ENCODE measurements around the gene FZR1. TPM values are rescaled to one million over a fixed set of nuclear protein-coding genes. Genes with fewer than 3 reads are reported as not detected.

Gene FZR1
- total and polyA plus RNA-seq, 2 of the 8 experiments (the other 6 are each of a cell fraction or from before 2014, with no cell fraction given) = 21.6 to 35.5 TPM

GRCh38 chr19:3538965-3539755 lies 33.0 kb downstream of the FZR1 start, which contains the start of gene TEKTIP1:
TSS of gene TEKTIP1 (plus strand) at chr19:3539174. CDS start at chr19:3539178, 4 bp downstream.
- H2BK20ac ChIP-seq (ENCODE audit: low read length) = no peak within 1 kb of the TSS
- peak in 1 of 2 experiments; percentile 66 for DNase-seq (ENCODE audit: low read depth in 1 of 2, low spot score in 2 of 2)
- H3K56ac ChIP-seq (replicated peaks; ENCODE audit: insufficient read length, low read depth, low read length) = no peak within 1 kb of the TSS
- H3K27me3 ChIP-seq (replicated peaks in 1 of 4; ENCODE audit: control insufficient read depth in 3 of 4, extremely low read depth in 1 of 4, insufficient read depth in 3 of 4, low read length in 3 of 4) = no peaks in the 10 kb centered on the region
- H3K4me3 ChIP-seq (ENCODE audit: extremely low read depth in 1 of 4, insufficient read depth in 2 of 4, low read depth in 3 of 4, low read length in 4 of 4) = no peak within 1 kb of the TSS
- H3K14ac ChIP-seq (ENCODE audit: insufficient read length) = no peak within 1 kb of the TSS
- no peak within 1 kb of the TSS for H2BK5ac ChIP-seq (ENCODE audit: low read depth, low read length)
- no peak within 1 kb of the TSS for H4K5ac ChIP-seq (ENCODE audit: insufficient read length, low read depth, low read length)
- no peak within 1 kb of the TSS; a peak in 2 of 4 replicates for H3K4me2 ChIP-seq (ENCODE audit: insufficient read depth in 1 of 2, low read depth in 2 of 2, low read length in 2 of 2)
- H3K23me2 ChIP-seq (ENCODE audit: low read depth, low read length) = no peaks in the 10 kb centered on the region
- peaks cover 8 to 16% of the 10 kb centered on the region in 2 experiments for H4K20me1 ChIP-seq (replicated peaks in 1 of 2; ENCODE audit: control insufficient read depth in 1 of 2, insufficient read depth in 2 of 2, low read length in 2 of 2)
- ChIA-PET POLR2A (ENCODE audit: partially characterized antibody) (interaction anchor here (0.7 to 4.0 kb wide), 12 partner anchors 8 to 260 kb away, joined by 3 to 30 read pairs (median 4); partner anchors contain the start of genes FZR1 and MFSD12), CTCF (ENCODE audit: partially characterized antibody) (interaction anchor here (0.8 to 1.9 kb wide), 9 partner anchors 10 to 115 kb away, joined by 3 to 8 read pairs (median 3); no protein-coding TSS in a partner anchor)
- FAIRE-seq = no peak
- H3K4ac ChIP-seq (replicated peaks; ENCODE audit: insufficient read length, low read depth, low read length) = no peak within 1 kb of the TSS
- H2AFZ ChIP-seq (ENCODE audit: low read length) = no peak within 1 kb of the TSS
- no peaks in the 10 kb centered on the region for H3K9me3 ChIP-seq (ENCODE audit: insufficient read depth in 2 of 2, low read depth in 1 of 2, low read length in 1 of 2)
- no peak within 1 kb of the TSS; the same call in 1 of the 2 replicates for H2BK15ac ChIP-seq (ENCODE audit: low read length)
- no peaks in the 10 kb centered on the region for H3K79me2 ChIP-seq (ENCODE audit: control insufficient read depth in 1 of 2, insufficient read depth in 2 of 2, low read length in 2 of 2)
- H4K8ac ChIP-seq (ENCODE audit: extremely low read depth, insufficient read depth, low read length) = no peak within 1 kb of the TSS; the same call in 1 of the 2 replicates
- 74% methylated on average over 22 of the region's 28 CpGs; no CpG with 5 or more reads in 1 of the 2 experiments for WGBS, 2 experiments (ENCODE audit: extremely low coverage in 1 of 2, insufficient coverage in 1 of 2, insufficient read length in 1 of 2, insufficient replicate concordance in 2 of 2, low coverage in 1 of 2, low lambda C conversion rate in 2 of 2, missing lambda C conversion rate in 1 of 2)
- H3K23ac ChIP-seq (ENCODE audit: insufficient read length) = no peak within 1 kb of the TSS
- H3K4me1 ChIP-seq (replicated peaks in 1 of 4; ENCODE audit: control insufficient read depth in 3 of 4, insufficient read depth in 4 of 4, low read length in 3 of 4) = peaks cover 3 to 11% (median 6%) of the 10 kb centered on the region in 4 experiments; a peak in 6 of 7 replicates
- H2AK5ac ChIP-seq (ENCODE audit: low read depth, low read length) = peak within 1 kb of the TSS; percentile 93
- H2BK12ac ChIP-seq (ENCODE audit: low read depth, low read length) = no peak within 1 kb of the TSS
- no peak within 1 kb of the TSS for H3K27ac ChIP-seq (ENCODE audit: low read depth, low read length)
- H2BK120ac ChIP-seq (replicated peaks; ENCODE audit: low read depth, low read length) = no peak within 1 kb of the TSS
- no peak within 1 kb of the TSS for H3K9ac ChIP-seq (replicated peaks in 1 of 4; ENCODE audit: extremely low read depth in 1 of 4, low read depth in 3 of 4, low read length in 3 of 4)
- no peak within 1 kb of the TSS for H4K91ac ChIP-seq (replicated peaks; ENCODE audit: insufficient read length, low read length)
- H3K36me3 ChIP-seq (ENCODE audit: control insufficient read depth in 2 of 4, insufficient read depth in 4 of 4, low read length in 3 of 4) = peaks cover 0 to 17% (median 5%) of the 10 kb centered on the region in 4 experiments; a peak in 3 of 8 replicates
- peak; percentile 22; the same call in 1 of the 2 replicates for TF ChIP-seq CREB1 (IDR thresholded peaks at IDR 0.05)
- TF ChIP-seq ATF2 (IDR thresholded peaks at IDR 0.05; ENCODE audit: low read length) = no peak
- no peak within 1 kb of the TSS for H3K18ac ChIP-seq (ENCODE audit: extremely low read depth, low read length)
- H3K79me1 ChIP-seq (ENCODE audit: low read depth, low read length) = 0 out of 2 replicates have a peak, but pooled peaks cover 2% of the 10 kb centered on the region
